ENCODE results near the gene CDC42BPB. TPM values are rescaled to one million over a fixed set of nuclear protein-coding genes. Genes with fewer than 3 reads are reported as not detected.

The CDC42BPB gene
- total RNA-seq, 1 experiment from 2014 or later = 96.9 TPM

- ChIA-PET CTCF (no interaction called here), POLR2A (interaction anchor here (0.5 kb wide), 1 partner anchor 25 kb away, joined by 4 read pairs; no protein-coding TSS in a partner anchor)
- Mint-ChIP-seq H3K27me3 (ENCODE audit: low read depth) (no peaks in the 10 kb centered on the region), H3K4me3 (no peak overlapping the region), H3K27ac (no peak overlapping the region), H3K4me1 (peaks cover 52% of the 10 kb centered on the region), H3K36me3 (0 out of 2 replicates have a peak, but pooled peaks cover 3% of the 10 kb centered on the region), H3K9me3 (no peaks in the 10 kb centered on the region)
- TF ChIP-seq SMAD4 (CRISPR knock-in tag; IDR thresholded peaks at IDR 0.05) = no peak
- TF ChIP-seq SOX15 (CRISPR knock-in tag; IDR thresholded peaks at IDR 0.05) = no peak
- TF ChIP-seq PREB (CRISPR knock-in tag; IDR thresholded peaks at IDR 0.05; ENCODE audit: borderline replicate concordance) = no peak
- TF ChIP-seq GABPB1 (CRISPR knock-in tag; IDR thresholded peaks at IDR 0.05) = no peak
- no peak for TF ChIP-seq E2F1 (CRISPR knock-in tag; IDR thresholded peaks at IDR 0.05)
- TF ChIP-seq PRRX2 (CRISPR knock-in tag; IDR thresholded peaks at IDR 0.05) = no peak
- TF ChIP-seq ZNF232 (CRISPR knock-in tag; IDR thresholded peaks at IDR 0.05) = no peak
- TF ChIP-seq ZNF423 (CRISPR knock-in tag; IDR thresholded peaks at IDR 0.05) = no peak
- no peak for TF ChIP-seq ZNF396 (CRISPR knock-in tag; IDR thresholded peaks at IDR 0.05; ENCODE audit: borderline replicate concordance)
- TF ChIP-seq AR (CRISPR knock-in tag; IDR thresholded peaks at IDR 0.05) = no peak
- no peak for ATAC-seq
- no peak for DNase-seq (ENCODE audit: low spot score)
These were observed 37.5 kb downstream of the CDC42BPB start for GRCh38 chr14:103019826-103020225.

GRCh38 chr14:103019236-103019635 lies 38.1 kb downstream of the CDC42BPB start:
- TF ChIP-seq ZMAT4 (CRISPR knock-in tag; IDR thresholded peaks at IDR 0.05) (no peak), ERG (CRISPR knock-in tag; IDR thresholded peaks at IDR 0.05) (no peak), ZNF671 (CRISPR knock-in tag; IDR thresholded peaks at IDR 0.05) (no peak)
- ChIA-PET POLR2A (interaction anchor here (0.5 kb wide), 1 partner anchor 25 kb away, joined by 4 read pairs; no protein-coding TSS in a partner anchor), CTCF (no interaction called here)
- Mint-ChIP-seq H3K9me3 (no peaks in the 10 kb centered on the region), H3K27ac (0 out of 2 replicates have a peak overlapping the region, but pooled peaks have one; percentile 15), H3K4me3 (no peak overlapping the region), H3K27me3 (ENCODE audit: low read depth) (no peaks in the 10 kb centered on the region), H3K36me3 (0 out of 2 replicates have a peak, but pooled peaks cover 3% of the 10 kb centered on the region), H3K4me1 (peaks cover 54% of the 10 kb centered on the region)
- DNase-seq (ENCODE audit: low spot score) = no peak
- no peak for ATAC-seq

GRCh38 chr14:103016594-103016993 lies 40.8 kb downstream of the CDC42BPB start:
- TF ChIP-seq ARID4B (CRISPR knock-in tag; IDR thresholded peaks at IDR 0.05; ENCODE audit: borderline replicate concordance) = no peak
- no peak for TF ChIP-seq ZNF263 (CRISPR knock-in tag; IDR thresholded peaks at IDR 0.05; ENCODE audit: low read depth)
- no peak for TF ChIP-seq FOXP4 (CRISPR knock-in tag; IDR thresholded peaks at IDR 0.05)
- no peak for TF ChIP-seq MLX (CRISPR knock-in tag; IDR thresholded peaks at IDR 0.05)
- no peak for TF ChIP-seq ZNF121 (CRISPR knock-in tag; IDR thresholded peaks at IDR 0.05)
- ATAC-seq (no peak), DNase-seq (ENCODE audit: low spot score) (no peak)
- Mint-ChIP-seq H3K9me3 (no peaks in the 10 kb centered on the region), H3K27ac (no peak overlapping the region), H3K36me3 (peaks cover 6% of the 10 kb centered on the region), H3K4me3 (no peak overlapping the region), H3K4me1 (peaks cover 34% of the 10 kb centered on the region), H3K27me3 (ENCODE audit: low read depth) (no peaks in the 10 kb centered on the region)
- ChIA-PET POLR2A (no interaction called here), CTCF (interaction anchor here (1.4 kb wide), 1 partner anchor 124 kb away, joined by 4 read pairs; no protein-coding TSS in a partner anchor)

All from WTC11 (cell line).